GM23248 (cell line): ENCODE results near the gene OSBPL5. TPM values are rescaled to one million over a fixed set of nuclear protein-coding genes. Genes with fewer than 3 reads are reported as not detected.
"Not testable (repeated sequence)": the region's sequence is repeated elsewhere in the genome, so short reads cannot be mapped to it uniquely, and the experiment has no call there.

Experiments used
- DNase-seq: peaks from one replicate; pipeline ENCODE4 v3.0.0-alpha.2; 2015
- H2AFZ ChIP-seq: fragments of 200-600 bp; sonication (generic); 2 replicates; pipeline ENCODE4 v1.6.1; 2016; ENCODE audit warnings: antibody characterized with exemption
- H3F3A ChIP-seq: fragments of 200-600 bp; sonication (generic); 2 replicates; pipeline ENCODE4 v1.6.1; 2016; ENCODE audit warnings: mild to moderate bottlenecking, antibody characterized with exemption, mixed run types; ENCODE audit not compliant: insufficient read depth
- H3K27ac ChIP-seq: fragments of 200-600 bp; sonication (generic); 2 replicates; pipeline ENCODE4 v1.5.1; 2016; ENCODE audit warnings: mild to moderate bottlenecking
- H3K27me3 ChIP-seq: fragments of 200-600 bp; sonication (generic); replicated peaks from 2 replicates; pipeline ENCODE4 v1.6.1; 2016; ENCODE audit warnings: mild to moderate bottlenecking; ENCODE audit not compliant: insufficient read depth
- H3K36me3 ChIP-seq: fragments of 200-600 bp; sonication (generic); 2 replicates; pipeline ENCODE4 v1.6.1; 2016; ENCODE audit warnings: low read depth, mild to moderate bottlenecking
- H3K4me1 ChIP-seq: fragments of 200-600 bp; sonication (generic); 2 replicates; pipeline ENCODE4 v1.6.1; 2016; ENCODE audit warnings: mild to moderate bottlenecking; ENCODE audit not compliant: insufficient read depth
- H3K4me2 ChIP-seq: fragments of 200-600 bp; sonication (generic); one replicate; pipeline ENCODE4 v1.6.1; 2016; ENCODE audit warnings: mild to moderate bottlenecking; ENCODE audit not compliant: unreplicated experiment
- H3K4me3 ChIP-seq: fragments of 200-600 bp; sonication (generic); 2 replicates; pipeline ENCODE4 v1.5.1; 2016; ENCODE audit warnings: mild to moderate bottlenecking
- H3K79me2 ChIP-seq: fragments of 200-600 bp; sonication (generic); 2 replicates; pipeline ENCODE4 v1.6.1; 2016; ENCODE audit warnings: mild to moderate bottlenecking; ENCODE audit not compliant: insufficient read depth
- H3K9ac ChIP-seq: fragments of 200-600 bp; sonication (generic); 2 replicates; pipeline ENCODE4 v1.6.1; 2016; ENCODE audit warnings: mild to moderate bottlenecking
- H3K9me2 ChIP-seq: fragments of 200-600 bp; sonication (generic); 2 replicates; pipeline ENCODE4 v1.6.1; 2016; ENCODE audit warnings: mixed run types, mild to moderate bottlenecking, moderate library complexity; ENCODE audit not compliant: insufficient read depth
- H3K9me3 ChIP-seq: fragments of 200-600 bp; sonication (generic); one replicate; pipeline ENCODE4 v1.6.1; 2017; ENCODE audit warnings: low read depth
- H4K20me1 ChIP-seq: fragments of 200-600 bp; sonication (generic); 2 replicates; pipeline ENCODE4 v1.6.0; 2016; ENCODE audit not compliant: insufficient read depth
- EZH2 ChIP-seq: fragments of 200-600 bp; sonication (generic); IDR thresholded peaks from 2 replicates; pipeline ENCODE4 v1.6.1; 2018; ENCODE audit warnings: antibody characterized with exemption, mild to moderate bottlenecking; ENCODE audit not compliant: insufficient read depth, poor library complexity, severe bottlenecking
- EZH2phosphoT487 ChIP-seq: fragments of 200-600 bp; sonication (generic); IDR thresholded peaks from 2 replicates; pipeline ENCODE4 v1.6.1; 2018; ENCODE audit warnings: antibody characterized with exemption, moderate library complexity, mild to moderate bottlenecking, low read depth; ENCODE audit not compliant: insufficient read depth
- WGBS, 2 experiments: methylation state at CpG; one replicate each; pipeline ENCODE4 v1.1.6; 2015 to 2017; ENCODE audit warnings: low lambda C conversion rate in 2 of 2, low coverage in 1 of 2; ENCODE audit errors: missing lambda C conversion rate in 2 of 2; 5-methylcytosine and 5-hydroxymethylcytosine counted together
- in situ Hi-C: fragments of 300-500 bp; cut with MboI; formaldehyde crosslinking; loops from 2 replicates; pipeline ENCODE4 v1.15.0; 2020
- polyA plus RNA-seq: library from polyadenylated mRNA; unstranded; fragments of >200 nt; fragmentation: Nextera tagmentation; extraction: Ambion mirVana; gene quantifications from 2 replicates; pipeline ENCODE4 v1.2.1, GENCODE V29; 2016
- total RNA-seq: library from RNA; depleted of rRNA; stranded (reverse); fragments of >200 nt; shearing (Covaris generic); gene quantifications from 2 replicates; pipeline ENCODE4 v1.2.3, GENCODE V29; 2014

OSBPL5 gene
- total and polyA plus RNA-seq, 2 experiments from 2014 or later: 27.9 to 57.6 TPM

- WGBS, 2 experiments: 1 to 3% methylated on average over 31 of the region's 31 CpGs
- peak; percentile 91 for DNase-seq
- no peaks in the 10 kb centered on the region for H3K9me2 ChIP-seq
- H3K4me2 ChIP-seq: peak overlapping the region; percentile 88
- no peaks in the 10 kb centered on the region for H3K27me3 ChIP-seq
- H4K20me1 ChIP-seq: no peaks in the 10 kb centered on the region
- peak overlapping the region; percentile 74 for H3K9ac ChIP-seq
- H3K36me3 ChIP-seq: no peaks in the 10 kb centered on the region
- in situ Hi-C loops: no loop called here
- TF ChIP-seq EZH2 (no peak), EZH2phosphoT487 (no peak)
- no peaks in the 10 kb centered on the region for H3K9me3 ChIP-seq
- H3K4me1 ChIP-seq: peaks cover 8% of the 10 kb centered on the region; the same call in 1 of the 2 replicates
- H2AFZ ChIP-seq: peak overlapping the region; percentile 82
- peak overlapping the region; percentile 70 for H3K27ac ChIP-seq
- H3K4me3 ChIP-seq: peak overlapping the region; percentile 68
- 0 out of 2 replicates have a peak, but pooled peaks cover 4% of the 10 kb centered on the region for H3F3A ChIP-seq
- peaks cover 2% of the 10 kb centered on the region for H3K79me2 ChIP-seq
Observed at GRCh38 chr11:3169255-3170043, 4.3 kb upstream of the OSBPL5 start.

- H3F3A ChIP-seq, H3K36me3 ChIP-seq, in situ Hi-C loops, H3K79me2 ChIP-seq, H3K9me3 ChIP-seq, H3K27me3 ChIP-seq, DNase-seq, H3K4me1 ChIP-seq, H3K9me2 ChIP-seq, H4K20me1 ChIP-seq: not testable (repeated sequence)
- peak overlapping the region; percentile 74 for H3K9ac ChIP-seq
- peak overlapping the region; percentile 82 for H2AFZ ChIP-seq
- WGBS, 2 experiments: 74 to 76% methylated on average over 16 to 17 of the region's 17 CpGs
- peak overlapping the region; percentile 70 for H3K27ac ChIP-seq
- peak overlapping the region; percentile 88 for H3K4me2 ChIP-seq
- peak overlapping the region; percentile 68 for H3K4me3 ChIP-seq
Observed at GRCh38 chr11:3168742-3169254, 3.7 kb upstream of the OSBPL5 start.

- no peak for DNase-seq
- Histone ChIP-seq H3K9ac (no peak overlapping the region), H3K27me3 (no peaks in the 10 kb centered on the region), H3K79me2 (peaks cover 23% of the 10 kb centered on the region), H3K9me2 (no peaks in the 10 kb centered on the region), H2AFZ (no peak overlapping the region), H4K20me1 (no peaks in the 10 kb centered on the region), H3K27ac (no peak overlapping the region), H3K9me3 (no peaks in the 10 kb centered on the region), H3K4me2 (no peak overlapping the region), H3F3A (0 out of 2 replicates have a peak, but pooled peaks cover 4% of the 10 kb centered on the region), H3K4me3 (no peak overlapping the region), H3K36me3 (no peaks in the 10 kb centered on the region), H3K4me1 (peaks cover 20% of the 10 kb centered on the region)
- in situ Hi-C loops: no loop called here
- 81 to 83% methylated on average over 20 of the region's 20 CpGs for WGBS, 2 experiments
- TF ChIP-seq EZH2phosphoT487: no peak
- TF ChIP-seq EZH2: no peak
Observed at GRCh38 chr11:3167143-3168119, 2.3 kb upstream of the OSBPL5 start.
